PFSK-1 (cell line): ENCODE measurements around the gene UBTD1.

Experiments used
- FOXP2 ChIP-seq: optimal IDR thresholded peaks from 2 replicates; pipeline ENCODE3; 2011; ENCODE audit warnings: borderline replicate concordance, control low read depth, inconsistent platforms; ENCODE audit not compliant: insufficient read depth; ENCODE audit errors: extremely low read length, extremely low read depth
- POLR2AphosphoS5 ChIP-seq: IDR thresholded peaks from 2 replicates; pipeline ENCODE4 v1.6.1; 2012; ENCODE audit warnings: low read depth, mild to moderate bottlenecking, control low read depth, low read length, moderate library complexity
- SIN3A ChIP-seq: IDR thresholded peaks from 2 replicates; pipeline ENCODE4 v1.6.1; 2012; ENCODE audit warnings: mild to moderate bottlenecking, low read length, moderate library complexity, borderline replicate concordance; ENCODE audit not compliant: insufficient read depth
- TAF1 ChIP-seq: IDR thresholded peaks from 2 replicates; pipeline ENCODE4 v1.6.1; 2012; ENCODE audit warnings: low read length, control low read depth, borderline replicate concordance; ENCODE audit not compliant: insufficient read depth
- TF ChIP-seq, protein P1 (sequence below), 2 experiments: IDR thresholded peaks; 2 replicates each; pipeline versions ENCODE4 v1.6.1 to v1.8.0; 2011 to 2012; ENCODE audit warnings: low read depth in 2 of 2, low read length in 2 of 2, control low read depth in 1 of 2, inconsistent platforms in 1 of 2, mild to moderate bottlenecking in 1 of 2, moderate library complexity in 1 of 2; ENCODE audit not compliant: insufficient read depth in 1 of 2

UBTD1 gene

DNA sequence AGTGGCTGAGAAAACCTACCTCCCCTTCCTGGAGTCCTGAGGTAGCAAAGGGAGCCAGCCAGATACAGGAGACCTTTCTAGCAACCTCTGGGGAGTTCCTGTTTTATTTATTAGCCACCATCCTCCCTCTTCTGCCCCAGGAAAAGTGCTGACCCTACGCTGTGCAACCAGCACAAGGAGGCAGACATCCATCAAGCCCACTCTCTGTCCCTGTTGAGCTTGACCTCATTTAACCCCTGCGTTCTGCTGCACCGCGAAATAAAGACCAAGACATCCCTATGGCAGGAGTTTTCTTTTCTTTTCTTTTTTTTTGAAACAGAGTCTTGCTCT is 48.5 kb downstream of the UBTD1 start:
- no peak for TF ChIP-seq TAF1
- TF ChIP-seq POLR2AphosphoS5: no peak
- TF ChIP-seq, protein P1, sequence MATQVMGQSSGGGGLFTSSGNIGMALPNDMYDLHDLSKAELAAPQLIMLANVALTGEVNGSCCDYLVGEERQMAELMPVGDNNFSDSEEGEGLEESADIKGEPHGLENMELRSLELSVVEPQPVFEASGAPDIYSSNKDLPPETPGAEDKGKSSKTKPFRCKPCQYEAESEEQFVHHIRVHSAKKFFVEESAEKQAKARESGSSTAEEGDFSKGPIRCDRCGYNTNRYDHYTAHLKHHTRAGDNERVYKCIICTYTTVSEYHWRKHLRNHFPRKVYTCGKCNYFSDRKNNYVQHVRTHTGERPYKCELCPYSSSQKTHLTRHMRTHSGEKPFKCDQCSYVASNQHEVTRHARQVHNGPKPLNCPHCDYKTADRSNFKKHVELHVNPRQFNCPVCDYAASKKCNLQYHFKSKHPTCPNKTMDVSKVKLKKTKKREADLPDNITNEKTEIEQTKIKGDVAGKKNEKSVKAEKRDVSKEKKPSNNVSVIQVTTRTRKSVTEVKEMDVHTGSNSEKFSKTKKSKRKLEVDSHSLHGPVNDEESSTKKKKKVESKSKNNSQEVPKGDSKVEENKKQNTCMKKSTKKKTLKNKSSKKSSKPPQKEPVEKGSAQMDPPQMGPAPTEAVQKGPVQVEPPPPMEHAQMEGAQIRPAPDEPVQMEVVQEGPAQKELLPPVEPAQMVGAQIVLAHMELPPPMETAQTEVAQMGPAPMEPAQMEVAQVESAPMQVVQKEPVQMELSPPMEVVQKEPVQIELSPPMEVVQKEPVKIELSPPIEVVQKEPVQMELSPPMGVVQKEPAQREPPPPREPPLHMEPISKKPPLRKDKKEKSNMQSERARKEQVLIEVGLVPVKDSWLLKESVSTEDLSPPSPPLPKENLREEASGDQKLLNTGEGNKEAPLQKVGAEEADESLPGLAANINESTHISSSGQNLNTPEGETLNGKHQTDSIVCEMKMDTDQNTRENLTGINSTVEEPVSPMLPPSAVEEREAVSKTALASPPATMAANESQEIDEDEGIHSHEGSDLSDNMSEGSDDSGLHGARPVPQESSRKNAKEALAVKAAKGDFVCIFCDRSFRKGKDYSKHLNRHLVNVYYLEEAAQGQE (IDR thresholded peaks at IDR 0.05; ENCODE audit: insufficient read depth in 1 of 2, low read depth in 2 of 2, low read length in 2 of 2): no peak
- TF ChIP-seq SIN3A: no peak
- no peak for TF ChIP-seq FOXP2

- TF ChIP-seq, protein P1 (IDR thresholded peaks at IDR 0.05; ENCODE audit: insufficient read depth in 1 of 2, low read depth in 2 of 2, low read length in 2 of 2): no peak
- TF ChIP-seq SIN3A: no peak
Observed at GRCh38 chr10:97547962-97548361, 49.2 kb downstream of the UBTD1 start.

DNA sequence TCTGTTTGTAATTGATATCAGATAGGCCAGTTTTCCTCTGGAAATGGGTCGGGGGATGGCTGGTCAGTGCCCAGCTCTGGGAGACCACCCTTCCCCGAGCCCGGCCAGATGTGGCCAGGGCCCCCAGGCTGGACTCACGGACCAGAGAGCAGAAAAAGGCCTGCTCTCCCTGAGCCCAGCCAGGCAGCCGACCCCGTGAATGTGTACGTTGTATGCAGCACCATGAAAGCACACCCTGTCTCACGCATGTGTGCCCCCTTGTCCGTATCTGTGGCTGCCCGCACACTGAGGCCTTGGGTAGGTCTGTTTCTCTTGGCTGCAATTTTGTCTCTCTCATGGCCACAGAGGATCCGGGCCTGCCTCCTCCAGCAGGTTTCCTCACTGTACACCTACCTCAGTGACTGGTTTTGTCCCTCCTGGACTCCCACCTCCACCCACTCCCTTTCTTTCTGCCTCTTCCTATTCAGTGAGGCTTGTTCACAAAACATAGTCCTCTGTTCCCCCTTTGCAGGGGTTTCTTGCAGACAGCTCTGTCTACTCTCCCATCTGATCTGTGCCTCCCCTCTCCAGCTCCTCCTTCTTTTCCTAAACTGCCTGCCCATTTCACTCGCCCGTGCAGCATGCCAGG is 50.2 kb downstream of the UBTD1 start:
- TF ChIP-seq FOXP2 (no peak), TAF1 (no peak), POLR2AphosphoS5 (no peak), SIN3A (no peak)

DNA sequence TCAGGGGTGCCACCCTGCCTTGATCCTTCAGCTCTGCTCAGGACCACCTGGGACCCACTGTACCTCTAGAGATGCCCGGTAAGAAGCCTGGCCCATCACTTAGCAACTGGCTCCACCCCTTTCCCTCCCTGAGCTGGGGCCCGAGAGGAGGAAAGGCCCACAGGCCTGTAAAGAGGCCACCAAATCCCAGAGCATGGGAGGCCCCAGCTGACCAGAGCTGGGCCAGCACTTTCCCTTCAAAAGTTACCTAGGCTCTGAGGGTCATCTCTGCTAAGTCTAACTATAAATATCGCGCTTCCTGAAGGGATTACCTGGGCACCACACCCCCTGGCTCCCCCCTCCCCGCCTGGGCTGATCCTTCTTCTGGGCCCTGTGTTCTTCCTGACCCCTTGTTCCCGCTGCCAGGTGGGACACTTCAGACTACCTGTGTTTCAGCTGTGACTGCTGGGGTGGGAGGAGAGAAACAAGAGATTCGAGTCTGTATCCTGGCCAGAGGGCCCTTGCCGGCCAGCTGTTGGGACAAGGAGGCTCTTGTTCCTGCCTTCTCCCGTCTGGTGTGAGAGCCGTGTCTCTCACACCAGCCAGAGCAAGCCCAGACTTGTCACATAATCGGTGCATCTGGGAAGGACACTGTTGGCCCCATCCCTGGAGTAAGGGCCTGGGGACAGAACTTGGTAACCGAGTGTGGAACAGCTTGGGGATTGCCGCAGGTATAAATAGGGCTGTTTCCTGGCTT is 51.0 kb downstream of the UBTD1 start:
- TF ChIP-seq TAF1 (no peak), FOXP2 (no peak), SIN3A (no peak)

- TF ChIP-seq, protein P1 (IDR thresholded peaks at IDR 0.05; ENCODE audit: insufficient read depth in 1 of 2, low read depth in 2 of 2, low read length in 2 of 2): no peak
- TF ChIP-seq POLR2AphosphoS5: no peak
- no peak for TF ChIP-seq SIN3A
- no peak for TF ChIP-seq TAF1
- no peak for TF ChIP-seq FOXP2
Observed at GRCh38 chr10:97550336-97551149, 51.8 kb downstream of the UBTD1 start.

GRCh38 chr10:97551271-97551670 is 52.5 kb downstream of the UBTD1 start:
- TF ChIP-seq POLR2AphosphoS5 (no peak), SIN3A (no peak)
- TF ChIP-seq, protein P1 (IDR thresholded peaks at IDR 0.05; ENCODE audit: insufficient read depth in 1 of 2, low read depth in 2 of 2, low read length in 2 of 2): no peak
